HepG2 (cell line): Measurements from ENCODE around the gene C16orf78. TPM values are rescaled to one million over a fixed set of nuclear protein-coding genes. Genes with fewer than 3 reads are reported as not detected.

ENCODE experiments used
- ATAC-seq: fragments of 200-7000 bp; cut with Tn5 transposase; 3 replicates; pipeline ENCODE4 v1.9.1; 2020; ENCODE audit warnings: mild to moderate bottlenecking, moderate library complexity
- BruUV-seq: library from RNA; stranded (reverse); fragments of 400-500 nt; replicated peaks from 2 replicates; lab custom pipeline; 2021; lab: Mats Ljungman, UMichigan
- CTCF ChIA-PET: fragments of 300-600 bp; formaldehyde crosslinking; extraction: SDS; loops from one replicate; lab custom pipeline; 2021; ENCODE audit warnings: low total read pairs, inconsistent platforms, low intra/inter-chr PET ratio; lab: Yijun Ruan, JAX
- POLR2A ChIA-PET: fragments of 350-600 bp; sonication (Branson Sonifier 250); formaldehyde crosslinking; loops from one replicate; lab custom pipeline; 2020; ENCODE audit warnings: antibody characterized with exemption, inconsistent platforms; lab: Yijun Ruan, JAX
- DNase-seq: peaks from one replicate; pipeline ENCODE4 v3.0.0-alpha.2; 2015; ENCODE audit warnings: low spot score
- FAIRE-seq: peaks from 3 replicates; lab custom pipeline; 2011; peaks lifted over from hg19 to GRCh38; lab: Jason Lieb, UNC
- H2AFZ ChIP-seq: one replicate; pipeline ENCODE4 v1.6.1; 2011; ENCODE audit warnings: low read length, inconsistent platforms
- H3K27ac ChIP-seq: fragments of 300-600 bp; 3 replicates; pipeline ENCODE4 v1.8.0; 2011; ENCODE audit warnings: mixed run types, mild to moderate bottlenecking, mixed read lengths, low read length, inconsistent platforms; ENCODE audit not compliant: insufficient read depth; ENCODE audit errors: extremely low read length
- H3K27me3 ChIP-seq, 2 experiments: fragments of 200-600 bp in 1 of 2; 2 replicates in 1 of 2; 3 replicates in 1 of 2; pipeline versions ENCODE4 v1.6.0 to v1.8.0; 2011; ENCODE audit warnings: low read length in 2 of 2, mild to moderate bottlenecking in 2 of 2, moderate library complexity in 2 of 2, inconsistent platforms in 1 of 2; ENCODE audit not compliant: insufficient read depth in 2 of 2, control insufficient read depth in 1 of 2
- H3K36me3 ChIP-seq, 2 experiments: fragments of 200-600 bp in 1 of 2; replicated peaks in 1 of 2; 2 replicates in 1 of 2; 3 replicates in 1 of 2; pipeline versions ENCODE4 v1.5.1 to v1.8.0; 2011; ENCODE audit warnings: low read length in 2 of 2, inconsistent platforms in 1 of 2; ENCODE audit not compliant: insufficient read depth in 2 of 2, control insufficient read depth in 1 of 2
- H3K4me1 ChIP-seq: 2 replicates; pipeline ENCODE4 v1.5.1; 2012; ENCODE audit warnings: low read length, inconsistent platforms; ENCODE audit not compliant: insufficient read depth
- H3K4me2 ChIP-seq: 2 replicates; pipeline ENCODE4 v1.6.0; 2011; ENCODE audit warnings: low read depth, low read length, inconsistent platforms
- H3K4me3 ChIP-seq, 3 experiments: fragments of 200-600 bp in 1 of 3; sonication (generic), shearing (Covaris generic) in 1 of 3; replicated peaks in 1 of 3; 2 replicates each; pipeline ENCODE4 v1.5.1; 2011 to 2016; ENCODE audit warnings: low read length in 3 of 3, inconsistent platforms in 2 of 3, low read depth in 2 of 3, mild to moderate bottlenecking in 2 of 3, control low read depth in 1 of 3, mixed read lengths in 1 of 3; ENCODE audit not compliant: insufficient read depth in 1 of 3
- H3K79me2 ChIP-seq: one replicate; pipeline ENCODE4 v1.6.1; 2011; ENCODE audit warnings: low read length, inconsistent platforms; ENCODE audit not compliant: insufficient read depth
- H3K9ac ChIP-seq: 2 replicates; pipeline ENCODE4 v1.6.0; 2011; ENCODE audit warnings: mild to moderate bottlenecking, low read depth, low read length, inconsistent platforms; ENCODE audit not compliant: insufficient read depth
- H3K9me3 ChIP-seq: 2 replicates; pipeline ENCODE4 v1.5.1; 2012; ENCODE audit warnings: mild to moderate bottlenecking, low read length
- H4K20me1 ChIP-seq: 2 replicates; pipeline ENCODE4 v1.6.0; 2011; ENCODE audit warnings: inconsistent platforms, mild to moderate bottlenecking, low read length, moderate library complexity; ENCODE audit not compliant: insufficient read depth
- ATM ChIP-seq: fragments of 450-650 bp; IDR thresholded peaks from 2 replicates; pipeline ENCODE4 v1.7.1; 2017; ENCODE audit warnings: mild to moderate bottlenecking, borderline replicate concordance
- HNRNPUL1 ChIP-seq: fragments of 200-400 bp; formaldehyde crosslinking; IDR thresholded peaks from 2 replicates; pipeline ENCODE4 v1.6.1; 2017; ENCODE audit warnings: low read depth, mild to moderate bottlenecking, low read length, moderate library complexity
- SMAD3 ChIP-seq: sonication (generic); formaldehyde crosslinking; IDR thresholded peaks from 2 replicates; pipeline ENCODE4 v1.4.0; 2020; ENCODE audit warnings: missing genetic modification reagents
- ZFP62 ChIP-seq: sonication (generic); formaldehyde crosslinking; IDR thresholded peaks from 2 replicates; pipeline ENCODE4 v1.4.0; 2020; ENCODE audit warnings: missing genetic modification reagents
- ZNF225 ChIP-seq: sonication (generic); formaldehyde crosslinking; IDR thresholded peaks from 2 replicates; pipeline ENCODE4 v1.4.0; 2020; ENCODE audit warnings: mild to moderate bottlenecking, missing genetic modification reagents
- ZNF629 ChIP-seq: sonication (generic); formaldehyde crosslinking; conservative IDR thresholded peaks from 2 replicates; pipeline ENCODE4 v1.5.0; 2020; ENCODE audit warnings: missing genetic modification reagents
- ZSCAN31 ChIP-seq: sonication (generic); formaldehyde crosslinking; IDR thresholded peaks from 2 replicates; pipeline ENCODE4 v1.5.0; 2020; ENCODE audit warnings: low read depth, mild to moderate bottlenecking, missing genetic modification reagents
- WGBS: methylation state at CpG from one replicate; pipeline ENCODE4 v1.1.6; 2017; ENCODE audit warnings: low lambda C conversion rate; 5-methylcytosine and 5-hydroxymethylcytosine counted together
- in situ Hi-C: cut with HindIII; loops from 2 replicates; pipeline ENCODE4 v1.10.0; 2017; ENCODE audit warnings: low pct_unique_long_range_greater_than_20kb; ENCODE audit not compliant: extremely low pct_ligation_motif_present
- intact Hi-C: fragments of 100-400 bp; cut with micrococcal nuclease; formaldehyde crosslinking; loops from one replicate; pipeline ENCODE4 v1.10.0; 2022; ENCODE audit not compliant: unreplicated experiment
- polyA plus RNA-seq, 8 experiments: library from polyadenylated mRNA; depleted of rRNA in 3 of 8; stranded (reverse) in 7 of 8; unstranded in 1 of 8; fragments of >200 nt; fragmentation: Illumina TruSeq in 4 of 8; extraction: Trizol in 4 of 8; gene quantifications; 2 replicates each; pipeline versions ENCODE4 v1.2.1 to v1.2.3, GENCODE V29; 2011 to 2016; ENCODE audit warnings: low read depth in 4 of 8, missing spikeins in 1 of 8, mixed read lengths in 1 of 8; ENCODE audit not compliant: insufficient read depth in 1 of 8
- total RNA-seq, 5 experiments: library from RNA; depleted of rRNA; stranded (reverse); fragments of >200 nt; fragmentation: Illumina TruSeq; extraction: Trizol; gene quantifications; 2 replicates each; pipeline ENCODE4 v1.2.3, GENCODE V29; 2016; ENCODE audit warnings: low read depth in 1 of 5
- TF ChIP-seq, protein P1 (sequence below): sonication (generic); formaldehyde crosslinking; IDR thresholded peaks from 2 replicates; pipeline ENCODE4 v1.4.0; 2020; ENCODE audit warnings: missing genetic modification reagents

C16orf78 gene
- total and polyA plus RNA-seq, 2 of the 13 experiments (the other 11 are each of a cell fraction or from before 2014, with no cell fraction given) = not detected

DNA sequence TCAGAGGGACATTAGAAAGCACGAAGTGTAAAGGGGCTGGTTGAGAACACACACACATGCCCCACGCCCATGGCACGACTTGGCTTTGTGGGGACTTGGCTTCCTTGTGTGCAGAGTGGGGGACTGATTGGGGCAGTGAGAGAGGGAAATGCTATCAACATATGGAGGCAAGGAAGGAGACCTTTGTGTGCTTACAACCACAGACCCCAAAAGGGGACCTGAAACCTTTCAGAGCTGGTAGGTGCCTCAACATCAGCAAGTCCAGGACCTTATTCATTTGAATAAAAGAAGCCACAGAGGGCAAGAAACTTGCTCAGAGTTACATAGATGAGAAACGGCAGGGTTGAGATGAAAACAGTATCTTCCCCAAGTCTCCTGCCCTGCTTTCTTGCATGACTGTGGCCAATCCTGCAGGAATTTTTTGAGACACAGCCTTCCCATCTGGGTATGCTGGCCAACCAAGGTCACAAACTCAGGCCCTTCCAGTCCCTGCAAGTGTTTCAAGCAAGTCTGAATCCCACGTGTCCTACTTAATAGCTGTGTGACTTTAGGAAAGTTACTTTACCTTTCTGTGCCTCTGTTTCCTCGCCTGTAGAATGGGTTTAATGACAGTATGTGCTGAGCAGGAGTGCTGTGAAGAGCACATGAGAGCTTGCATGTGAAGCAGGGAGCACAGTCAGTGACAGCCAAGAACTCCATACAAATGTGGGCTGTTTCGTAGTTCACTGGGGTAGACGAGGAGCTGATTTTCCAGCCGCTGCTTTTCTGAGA, 26.2 kb downstream of the C16orf78 start:
- no peaks in the 10 kb centered on the region for H4K20me1 ChIP-seq
- in situ Hi-C loops = no loop called here
- no peaks in the 10 kb centered on the region for H3K4me1 ChIP-seq
- H3K4me2 ChIP-seq = no peak overlapping the region
- CTCF ChIA-PET = no interaction called here
- POLR2A ChIA-PET = no interaction called here
- WGBS = 33% methylated on average over 9 of the region's 9 CpGs
- no peak overlapping the region for H3K4me3 ChIP-seq
- TF ChIP-seq ZNF629 (CRISPR knock-in tag) (peak; percentile 33; the same call in 1 of the 2 replicates), HNRNPUL1 (no peak)
- intact Hi-C loops = no loop called here
- H3K27ac ChIP-seq = no peak overlapping the region
- FAIRE-seq (no peak), DNase-seq (no peak), ATAC-seq (no peak)
- no peak overlapping the region for H3K9ac ChIP-seq
- no peaks in the 10 kb centered on the region for H3K9me3 ChIP-seq
- no TSS peak for BruUV-seq
- H3K79me2 ChIP-seq = no peaks in the 10 kb centered on the region
- no peak overlapping the region for H2AFZ ChIP-seq
- no peaks in the 10 kb centered on the region for H3K36me3 ChIP-seq
- H3K27me3 ChIP-seq = 0 out of 5 replicates have a peak, but pooled peaks cover 0 to 4% of the 10 kb centered on the region in 2 experiments

DNA sequence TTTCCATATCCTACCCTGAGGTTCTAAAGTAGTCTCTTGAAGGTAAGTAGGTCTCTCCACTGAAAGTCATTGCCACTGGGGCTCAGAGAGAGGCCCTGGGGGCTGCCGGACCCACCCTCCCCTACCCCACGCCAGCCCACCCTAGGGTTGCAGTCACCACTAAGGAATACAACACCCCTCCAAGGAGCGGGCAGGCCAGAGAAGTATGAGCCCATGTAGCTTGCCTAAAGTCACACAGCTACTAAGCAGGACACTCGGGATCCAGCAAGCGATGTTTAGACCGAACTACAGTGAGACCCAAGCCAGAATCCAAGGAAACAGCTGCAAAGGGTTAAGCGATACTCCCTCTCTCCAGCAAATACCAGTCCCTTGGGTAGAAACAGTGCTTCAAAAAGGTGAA, 27.0 kb downstream of the C16orf78 start:
- in situ Hi-C loops (no loop called here), intact Hi-C loops (no loop called here)
- no peaks in the 10 kb centered on the region for H4K20me1 ChIP-seq
- H3K9ac ChIP-seq = no peak overlapping the region
- FAIRE-seq (no peak), DNase-seq (no peak), ATAC-seq (no peak)
- no peaks in the 10 kb centered on the region for H3K9me3 ChIP-seq
- TF ChIP-seq, protein P1, sequence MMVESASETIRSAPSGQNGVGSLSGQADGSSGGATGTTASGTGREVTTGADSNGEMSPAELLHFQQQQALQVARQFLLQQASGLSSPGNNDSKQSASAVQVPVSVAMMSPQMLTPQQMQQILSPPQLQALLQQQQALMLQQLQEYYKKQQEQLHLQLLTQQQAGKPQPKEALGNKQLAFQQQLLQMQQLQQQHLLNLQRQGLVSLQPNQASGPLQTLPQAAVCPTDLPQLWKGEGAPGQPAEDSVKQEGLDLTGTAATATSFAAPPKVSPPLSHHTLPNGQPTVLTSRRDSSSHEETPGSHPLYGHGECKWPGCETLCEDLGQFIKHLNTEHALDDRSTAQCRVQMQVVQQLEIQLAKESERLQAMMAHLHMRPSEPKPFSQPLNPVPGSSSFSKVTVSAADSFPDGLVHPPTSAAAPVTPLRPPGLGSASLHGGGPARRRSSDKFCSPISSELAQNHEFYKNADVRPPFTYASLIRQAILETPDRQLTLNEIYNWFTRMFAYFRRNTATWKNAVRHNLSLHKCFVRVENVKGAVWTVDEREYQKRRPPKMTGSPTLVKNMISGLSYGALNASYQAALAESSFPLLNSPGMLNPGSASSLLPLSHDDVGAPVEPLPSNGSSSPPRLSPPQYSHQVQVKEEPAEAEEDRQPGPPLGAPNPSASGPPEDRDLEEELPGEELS = no peak
- no peak for TF ChIP-seq ZFP62 (CRISPR knock-in tag)
- no peak for TF ChIP-seq SMAD3 (CRISPR knock-in tag)
- no peak for TF ChIP-seq ZNF225
- TF ChIP-seq ATM = no peak
- TF ChIP-seq ZSCAN31 (CRISPR knock-in tag) = no peak
- H3K4me2 ChIP-seq = no peak overlapping the region
- BruUV-seq = no TSS peak
- ChIA-PET POLR2A (no interaction called here), CTCF (no interaction called here)
- H3K4me1 ChIP-seq = no peaks in the 10 kb centered on the region
- H3K27ac ChIP-seq = no peak overlapping the region
- H3K4me3 ChIP-seq = no peak overlapping the region
- 0 out of 5 replicates have a peak, but pooled peaks cover 0 to 4% of the 10 kb centered on the region in 2 experiments for H3K27me3 ChIP-seq
- no peaks in the 10 kb centered on the region for H3K79me2 ChIP-seq
- 49% methylated on average over 6 of the region's 7 CpGs for WGBS
- H3K36me3 ChIP-seq = no peaks in the 10 kb centered on the region
- H2AFZ ChIP-seq = no peak overlapping the region
